ENCODE results near the gene ZC3H10. TPM values are rescaled to one million over a fixed set of nuclear protein-coding genes. Genes with fewer than 3 reads are reported as not detected.
"Not testable (repeated sequence)": the region's sequence is repeated elsewhere in the genome, so short reads cannot be mapped to it uniquely, and the experiment has no call there.

The ZC3H10 gene
- total and polyA plus RNA-seq, 3 experiments from 2014 or later = 3.2 to 9.0 (median 8.1) TPM

GRCh38 chr12:56110571-56110970 lies 7.5 kb upstream of the ZC3H10 start:
- Mint-ChIP-seq H3K9me3 (no peaks in the 10 kb centered on the region), H3K27ac (peak overlapping the region in 4 of 8 donors; percentile 53 to 79 (median 60)), H3K36me3 (peaks cover 11 to 73% (median 24%) of the 10 kb centered on the region in 3 donors), H3K4me3 (peak overlapping the region in 1 of 7 donors; percentile 66), H3K4me1 (peaks cover 15 to 22% (median 18%) of the 10 kb centered on the region in 3 donors), H3K27me3 (no peaks in the 10 kb centered on the region)
- H3K9me3 ChIP-seq (ENCODE audit: low read length) = no peaks in the 10 kb centered on the region
- no peak for DNase-seq
- no peaks in the 10 kb centered on the region for H3K27me3 ChIP-seq (ENCODE audit: insufficient read depth, low read length, poor library complexity, severe bottlenecking)
- CTCF ChIA-PET = interaction anchor here (0.7 to 8.4 kb wide), 3 partner anchors 7 to 114 kb away, joined by 3 to 89 read pairs (median 3); partner anchors contain the start of genes RPL41 and ZC3H10
- H3K4me3 ChIP-seq (ENCODE audit: low read length) = no peak overlapping the region
- H3K27ac ChIP-seq (ENCODE audit: low read depth, low read length) = no peak overlapping the region
- H3K4me1 ChIP-seq (ENCODE audit: insufficient read depth, low read length) = peaks cover 14% of the 10 kb centered on the region
- H3K36me3 ChIP-seq (ENCODE audit: insufficient read depth, low read length) = peaks cover 54% of the 10 kb centered on the region
- POLR2A ChIA-PET = no interaction called here

GRCh38 chr12:56114084-56114483 lies 4.0 kb upstream of the ZC3H10 start:
- CTCF ChIA-PET = interaction anchor here (0.8 to 1.1 kb wide), 2 partner anchors 28 to 76 kb away, joined by 3 to 4 read pairs; partner anchors contain the start of gene SMARCC2
- H3K4me3 Mint-ChIP-seq = peak overlapping the region in 2 of 7 donors; percentile 54 to 66

GRCh38 chr12:56115329-56115728 lies 2.7 kb upstream of the ZC3H10 start:
- Histone ChIP-seq H3K27ac (ENCODE audit: low read depth, low read length) (peak overlapping the region; percentile 99), H3K4me1 (ENCODE audit: insufficient read depth, low read length) (peaks cover 34% of the 10 kb centered on the region), H3K27me3 (ENCODE audit: insufficient read depth, low read length, poor library complexity, severe bottlenecking) (no peaks in the 10 kb centered on the region), H3K36me3 (ENCODE audit: insufficient read depth, low read length) (peaks cover 29% of the 10 kb centered on the region), H3K9me3 (ENCODE audit: low read length) (no peaks in the 10 kb centered on the region), H3K4me3 (ENCODE audit: low read length) (peak overlapping the region; percentile 93)
- Mint-ChIP-seq H3K27me3 (peaks cover 0 to 10% of the 10 kb centered on the region in 2 donors), H3K36me3 (peaks cover 8 to 63% (median 33%) of the 10 kb centered on the region in 3 donors), H3K9me3 (no peaks in the 10 kb centered on the region), H3K27ac (peak overlapping the region; percentile 96 to 100 (median 98)), H3K4me3 (peak overlapping the region; percentile 89 to 100 (median 99)), H3K4me1 (peaks cover 34 to 43% (median 37%) of the 10 kb centered on the region in 3 donors)
- no peak for DNase-seq
- POLR2A ChIA-PET = interaction anchor here (0.6 to 5.0 kb wide), 5 partner anchors 8 to 142 kb away, joined by 3 to 115 read pairs (median 5); partner anchors contain the start of genes MYL6B, PA2G4 and RAB5B
- CTCF ChIA-PET = interaction anchor here (0.7 to 5.5 kb wide), 3 partner anchors 8 to 75 kb away, joined by 3 to 89 read pairs (median 47); partner anchors contain the start of gene PA2G4

More at GRCh38 chr12:56114084-56114483, 4.0 kb upstream of the ZC3H10 start:
- POLR2A ChIA-PET = no interaction called here
- Mint-ChIP-seq H3K9me3 (no peaks in the 10 kb centered on the region), H3K27me3 (peaks cover 0 to 10% of the 10 kb centered on the region in 2 donors), H3K4me1 (peaks cover 26 to 33% (median 30%) of the 10 kb centered on the region in 3 donors), H3K36me3 (peaks cover 15 to 67% (median 35%) of the 10 kb centered on the region in 3 donors), H3K27ac (peak overlapping the region in 5 of 8 donors; percentile 20 to 78 (median 61))
- Histone ChIP-seq H3K27me3 (ENCODE audit: insufficient read depth, low read length, poor library complexity, severe bottlenecking) (no peaks in the 10 kb centered on the region), H3K36me3 (ENCODE audit: insufficient read depth, low read length) (peaks cover 41% of the 10 kb centered on the region), H3K27ac (ENCODE audit: low read depth, low read length) (no peak overlapping the region), H3K9me3 (ENCODE audit: low read length) (no peaks in the 10 kb centered on the region), H3K4me1 (ENCODE audit: insufficient read depth, low read length) (peaks cover 25% of the 10 kb centered on the region), H3K4me3 (ENCODE audit: low read length) (no peak overlapping the region)
- no peak for DNase-seq

- peaks cover 34% of the 10 kb centered on the region for H3K4me1 ChIP-seq (ENCODE audit: insufficient read depth, low read length)
- peak within 1 kb of the TSS; percentile 93 for H3K4me3 ChIP-seq (ENCODE audit: low read length)
- POLR2A ChIA-PET = interaction anchor here (0.9 to 5.8 kb wide), 11 partner anchors 9 to 298 kb away, joined by 3 to 115 read pairs (median 6); partner anchors contain the start of genes ESYT1, MYL6B, ORMDL2 and PA2G4
- DNase-seq = peak; percentile 86 to 97 (median 93)
- no peaks in the 10 kb centered on the region for H3K27me3 ChIP-seq (ENCODE audit: insufficient read depth, low read length, poor library complexity, severe bottlenecking)
- H3K27ac ChIP-seq (ENCODE audit: low read depth, low read length) = peak within 1 kb of the TSS; percentile 99
- Mint-ChIP-seq H3K4me3 (peak within 1 kb of the TSS; percentile 89 to 100 (median 99)), H3K27ac (peak within 1 kb of the TSS; percentile 96 to 100 (median 98)), H3K36me3 (peaks cover 7 to 63% (median 26%) of the 10 kb centered on the region in 3 donors), H3K4me1 (peaks cover 36 to 43% (median 37%) of the 10 kb centered on the region in 3 donors), H3K27me3 (peaks cover 0 to 10% of the 10 kb centered on the region in 2 donors), H3K9me3 (no peaks in the 10 kb centered on the region)
- peaks cover 18% of the 10 kb centered on the region for H3K36me3 ChIP-seq (ENCODE audit: insufficient read depth, low read length)
- no peaks in the 10 kb centered on the region for H3K9me3 ChIP-seq (ENCODE audit: low read length)
- CTCF ChIA-PET = interaction anchor here (0.7 to 5.6 kb wide), 10 partner anchors 9 to 142 kb away, joined by 3 to 101 read pairs (median 21); partner anchors contain the start of genes ANKRD52, ERBB3, ESYT1 and PA2G4
These were observed 1.6 kb upstream of the ZC3H10 start, which contains the start of gene RPL41 for GRCh38 chr12:56116267-56117081. TSS of gene RPL41 (plus strand) at chr12:56116633.

GRCh38 chr12:56117082-56117706 lies 872 bp upstream of the ZC3H10 start:
- not testable (repeated sequence) for H3K27me3 Mint-ChIP-seq; H3K27me3 ChIP-seq (ENCODE audit: insufficient read depth, low read length, poor library complexity, severe bottlenecking); H3K9me3 Mint-ChIP-seq; DNase-seq; H3K9me3 ChIP-seq (ENCODE audit: low read length)
- H3K36me3 Mint-ChIP-seq = peaks cover 7 to 65% (median 23%) of the 10 kb centered on the region in 3 donors
- peak overlapping the region; percentile 93 for H3K4me3 ChIP-seq (ENCODE audit: low read length)
- H3K27ac ChIP-seq (ENCODE audit: low read depth, low read length) = peak overlapping the region; percentile 99
- H3K36me3 ChIP-seq (ENCODE audit: insufficient read depth, low read length) = peaks cover 13% of the 10 kb centered on the region
- peak overlapping the region; percentile 96 to 100 (median 98) for H3K27ac Mint-ChIP-seq
- H3K4me1 ChIP-seq (ENCODE audit: insufficient read depth, low read length) = peaks cover 34% of the 10 kb centered on the region
- H3K4me3 Mint-ChIP-seq = peak overlapping the region; percentile 89 to 100 (median 99)
- peaks cover 36 to 43% (median 37%) of the 10 kb centered on the region in 3 donors for H3K4me1 Mint-ChIP-seq
- CTCF ChIA-PET = interaction anchor here (1.1 to 5.6 kb wide), 14 partner anchors 9 to 231 kb away, joined by 3 to 101 read pairs (median 14); partner anchors contain the start of genes ANKRD52, ERBB3, ESYT1 and PA2G4
- POLR2A ChIA-PET = interaction anchor here (0.9 to 5.8 kb wide), 14 partner anchors 9 to 299 kb away, joined by 3 to 115 read pairs (median 5); partner anchors contain the start of genes ESYT1, MYL6B, ORMDL2 and PA2G4

GRCh38 chr12:56118688-56119357 lies 757 bp downstream of the ZC3H10 start:
- Histone ChIP-seq H3K4me3 (ENCODE audit: low read length) (peak overlapping the region; percentile 84), H3K27me3 (ENCODE audit: insufficient read depth, low read length, poor library complexity, severe bottlenecking) (no peaks in the 10 kb centered on the region), H3K4me1 (ENCODE audit: insufficient read depth, low read length) (peaks cover 34% of the 10 kb centered on the region), H3K36me3 (ENCODE audit: insufficient read depth, low read length) (peaks cover 11% of the 10 kb centered on the region), H3K27ac (ENCODE audit: low read depth, low read length) (peak overlapping the region; percentile 99), H3K9me3 (ENCODE audit: low read length) (no peaks in the 10 kb centered on the region)
- ChIA-PET POLR2A (interaction anchor here (0.5 to 5.8 kb wide), 25 partner anchors 8 to 606 kb away, joined by 3 to 115 read pairs (median 4); partner anchors contain the start of genes ANKRD52, CNPY2, ERBB3 and ESYT1), CTCF (interaction anchor here (0.6 to 5.6 kb wide), 38 partner anchors 7 to 515 kb away, joined by 3 to 101 read pairs (median 4); partner anchors contain the start of genes ANKRD52, COQ10A, ERBB3 and ESYT1)
- Mint-ChIP-seq H3K27me3 (peaks cover 0 to 10% of the 10 kb centered on the region in 2 donors), H3K4me3 (peak overlapping the region; percentile 89 to 100 (median 99)), H3K36me3 (peaks cover 7 to 53% (median 14%) of the 10 kb centered on the region in 3 donors), H3K9me3 (no peaks in the 10 kb centered on the region), H3K27ac (peak overlapping the region; percentile 96 to 100 (median 98)), H3K4me1 (peaks cover 40 to 45% (median 40%) of the 10 kb centered on the region in 3 donors)
- no peak for DNase-seq
